HCT116 (cell line): ENCODE results near the gene UVSSA.

Source experiments
- EZH2 ChIP-seq: fragments of 200-600 bp; sonication (generic); IDR thresholded peaks from 2 replicates; pipeline ENCODE4 v1.6.1; 2017; ENCODE audit warnings: antibody characterized with exemption, mixed run types
- EZH2phosphoT487 ChIP-seq: fragments of 200-600 bp; IDR thresholded peaks from 2 replicates; pipeline ENCODE4 v1.6.1; 2018; ENCODE audit warnings: antibody characterized with exemption, borderline replicate concordance
- POLR2A ChIP-seq: IDR thresholded peaks from 2 replicates; pipeline ENCODE4 v1.7.0; 2011; ENCODE audit warnings: borderline replicate concordance; ENCODE audit not compliant: insufficient read depth, insufficient read length; ENCODE audit errors: extremely low read depth
- SP1 ChIP-seq: IDR thresholded peaks from 2 replicates; pipeline ENCODE4 v1.6.1; 2012; ENCODE audit warnings: low read depth
- ZFX ChIP-seq: fragments of 450-650 bp; IDR thresholded peaks from 2 replicates; pipeline ENCODE4 v1.6.1; 2017
- TF ChIP-seq, protein P1 (sequence below), 3 experiments: fragments of 200-600 bp in 1 of 3; sonication (generic) in 1 of 3; IDR thresholded peaks in 2 of 3; conservative IDR thresholded peaks in 1 of 3; 2 replicates each; pipeline ENCODE4 v1.5.1; 2012 to 2017; ENCODE audit warnings: low read depth in 2 of 3, low read length in 2 of 3, antibody characterized with exemption in 1 of 3, borderline replicate concordance in 1 of 3, control low read depth in 1 of 3, mild to moderate bottlenecking in 1 of 3, mixed read lengths in 1 of 3, mixed run types in 1 of 3, moderate library complexity in 1 of 3; ENCODE audit not compliant: insufficient read depth in 1 of 3
- TF ChIP-seq, protein P2 (sequence below): IDR thresholded peaks from 2 replicates; pipeline ENCODE4 v1.6.1; 2012

DNA sequence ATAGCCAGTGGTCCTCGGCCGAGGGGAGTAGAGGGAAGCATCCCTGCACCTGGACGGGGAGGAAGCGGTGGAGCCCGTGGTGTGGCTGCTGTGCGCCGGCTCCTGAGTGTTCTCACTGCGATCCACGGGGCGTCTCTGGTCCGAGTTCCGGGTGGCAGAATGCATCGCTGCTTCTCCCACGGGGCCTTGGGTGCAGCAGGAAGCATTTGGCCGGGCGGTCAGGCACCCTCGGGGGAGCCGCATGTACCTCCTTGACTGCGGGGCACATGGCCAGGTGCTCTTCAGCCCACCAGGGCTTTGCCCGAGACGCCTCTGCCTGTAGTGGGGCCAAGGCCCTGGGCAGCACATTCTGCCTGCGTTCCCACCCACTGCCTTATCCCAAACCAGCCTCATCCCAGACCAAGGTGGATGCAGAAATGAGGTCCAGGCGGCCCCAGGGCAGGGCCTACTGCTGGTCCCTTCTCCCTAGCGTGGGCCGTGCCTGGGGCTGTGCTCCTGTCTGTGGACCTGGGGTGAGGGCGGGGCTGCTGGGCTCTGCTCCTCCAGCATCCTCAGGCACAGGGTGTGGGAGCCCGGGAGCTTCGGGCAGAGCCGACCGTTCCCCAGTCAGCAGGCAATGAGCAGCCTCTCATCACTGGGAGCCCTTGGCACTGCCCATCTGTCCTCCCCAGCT, 31.7 kb downstream of the UVSSA start:
- TF ChIP-seq POLR2A, result no peak
- TF ChIP-seq, protein P1, sequence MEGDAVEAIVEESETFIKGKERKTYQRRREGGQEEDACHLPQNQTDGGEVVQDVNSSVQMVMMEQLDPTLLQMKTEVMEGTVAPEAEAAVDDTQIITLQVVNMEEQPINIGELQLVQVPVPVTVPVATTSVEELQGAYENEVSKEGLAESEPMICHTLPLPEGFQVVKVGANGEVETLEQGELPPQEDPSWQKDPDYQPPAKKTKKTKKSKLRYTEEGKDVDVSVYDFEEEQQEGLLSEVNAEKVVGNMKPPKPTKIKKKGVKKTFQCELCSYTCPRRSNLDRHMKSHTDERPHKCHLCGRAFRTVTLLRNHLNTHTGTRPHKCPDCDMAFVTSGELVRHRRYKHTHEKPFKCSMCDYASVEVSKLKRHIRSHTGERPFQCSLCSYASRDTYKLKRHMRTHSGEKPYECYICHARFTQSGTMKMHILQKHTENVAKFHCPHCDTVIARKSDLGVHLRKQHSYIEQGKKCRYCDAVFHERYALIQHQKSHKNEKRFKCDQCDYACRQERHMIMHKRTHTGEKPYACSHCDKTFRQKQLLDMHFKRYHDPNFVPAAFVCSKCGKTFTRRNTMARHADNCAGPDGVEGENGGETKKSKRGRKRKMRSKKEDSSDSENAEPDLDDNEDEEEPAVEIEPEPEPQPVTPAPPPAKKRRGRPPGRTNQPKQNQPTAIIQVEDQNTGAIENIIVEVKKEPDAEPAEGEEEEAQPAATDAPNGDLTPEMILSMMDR (IDR thresholded peaks at IDR 0.05 in 2 of 3, conservative IDR thresholded peaks at IDR 0.05 in 1 of 3; ENCODE audit: borderline replicate concordance in 1 of 3, insufficient read depth in 1 of 3, low read depth in 2 of 3, low read length in 2 of 3), result no peak
- TF ChIP-seq ZFX, result no peak
- TF ChIP-seq, protein P2, sequence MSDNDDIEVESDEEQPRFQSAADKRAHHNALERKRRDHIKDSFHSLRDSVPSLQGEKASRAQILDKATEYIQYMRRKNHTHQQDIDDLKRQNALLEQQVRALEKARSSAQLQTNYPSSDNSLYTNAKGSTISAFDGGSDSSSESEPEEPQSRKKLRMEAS, result no peak
- no peak for TF ChIP-seq SP1
- no peak for TF ChIP-seq EZH2phosphoT487
- no peak for TF ChIP-seq EZH2
